BLaER1 treated with 17β-estradiol and CSF1 and Interleukin-3, amounts not matched to agents 10 nM and 100 nM (cell line): ENCODE data around the gene KRT40.

Source experiments
- H3K27ac ChIP-seq, 11 experiments: shearing (Covaris generic); formaldehyde crosslinking; 2 replicates each; pipeline ENCODE4 v1.8.1; 2022
- H3K27me3 ChIP-seq, 11 experiments: shearing (Covaris generic); formaldehyde crosslinking; 2 replicates each; pipeline ENCODE4 v1.8.1; 2022
- H3K36me3 ChIP-seq, 11 experiments: shearing (Covaris generic); formaldehyde crosslinking; 2 replicates each; pipeline ENCODE4 v1.8.1; 2022
- H3K4me1 ChIP-seq, 10 experiments: shearing (Covaris generic); formaldehyde crosslinking; 2 replicates each; pipeline ENCODE4 v1.8.1; 2022
- H3K4me2 ChIP-seq, 11 experiments: shearing (Covaris generic); formaldehyde crosslinking; 2 replicates each; pipeline ENCODE4 v1.8.1; 2022
- H3K4me3 ChIP-seq, 10 experiments: shearing (Covaris generic); formaldehyde crosslinking; 2 replicates each; pipeline ENCODE4 v1.8.1; 2022
- H3K9ac ChIP-seq, 11 experiments: shearing (Covaris generic); formaldehyde crosslinking; 2 replicates each; pipeline ENCODE4 v1.8.1; 2022
- H3K9me3 ChIP-seq, 11 experiments: shearing (Covaris generic); formaldehyde crosslinking; replicated peaks in 1 of 11; 2 replicates each; pipeline ENCODE4 v1.8.1; 2022
- H4K20me1 ChIP-seq, 11 experiments: shearing (Covaris generic); formaldehyde crosslinking; 2 replicates each; pipeline ENCODE4 v1.8.1; 2022
- Cebpa-rat ChIP-seq, 11 experiments: shearing (Covaris generic); IDR thresholded peaks; 2 replicates each; pipeline ENCODE4 v1.8.1; 2022

KRT40 gene

DNA sequence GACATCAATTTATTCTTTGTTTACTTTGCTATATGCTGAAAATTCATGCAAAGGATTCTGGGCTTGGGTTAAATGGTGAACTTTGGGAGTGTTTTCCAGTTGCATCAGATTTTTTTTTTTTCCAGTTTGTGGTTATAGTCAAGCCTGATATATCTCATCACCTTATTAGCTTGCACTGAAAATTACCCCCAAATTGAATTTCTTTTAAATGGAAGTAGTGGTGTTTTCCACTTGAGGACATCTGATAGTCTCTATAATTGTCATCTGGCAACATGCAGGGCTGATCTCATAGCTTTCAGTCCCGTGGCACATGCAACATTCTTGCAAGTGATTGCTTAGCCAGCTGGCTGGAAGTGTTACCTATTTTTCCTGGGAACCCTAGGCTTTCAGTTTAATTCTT lies 29.5 kb upstream of the KRT40 start:
- no peaks in the 10 kb centered on the region for H3K9me3 ChIP-seq
- H3K4me2 ChIP-seq = no peak overlapping the region
- no peaks in the 10 kb centered on the region for H3K36me3 ChIP-seq
- no peak overlapping the region for H3K4me3 ChIP-seq
- H3K27me3 ChIP-seq = no peaks in the 10 kb centered on the region
- H3K27ac ChIP-seq = no peak overlapping the region
- no peaks in the 10 kb centered on the region for H4K20me1 ChIP-seq
- no peak for TF ChIP-seq Cebpa-rat (IDR thresholded peaks at IDR 0.05)
- H3K4me1 ChIP-seq = no peaks in the 10 kb centered on the region
- no peak overlapping the region for H3K9ac ChIP-seq

DNA sequence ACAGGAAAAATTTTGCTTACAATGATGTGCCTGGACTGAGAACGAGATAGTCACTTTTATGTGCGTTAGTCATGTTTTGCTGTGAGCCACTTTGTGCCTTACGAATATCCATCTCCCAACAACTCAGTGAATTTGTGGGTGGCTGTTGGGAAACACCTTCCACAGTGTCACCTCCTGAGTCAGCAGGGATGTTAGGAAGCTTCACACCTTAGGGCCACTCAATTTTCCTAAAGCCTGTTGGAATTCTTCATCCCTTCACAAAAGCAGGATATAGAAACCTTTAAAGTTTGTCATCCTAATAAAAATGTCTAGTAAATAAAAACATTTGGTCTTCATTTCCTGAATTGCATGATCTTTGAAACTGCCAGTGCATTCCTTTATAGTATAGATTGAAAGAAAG lies 29.1 kb upstream of the KRT40 start:
- TF ChIP-seq Cebpa-rat (IDR thresholded peaks at IDR 0.05) = no peak
- Histone ChIP-seq H3K27ac (no peak overlapping the region), H3K9me3 (no peaks in the 10 kb centered on the region), H3K4me1 (no peaks in the 10 kb centered on the region), H3K27me3 (no peaks in the 10 kb centered on the region), H4K20me1 (no peaks in the 10 kb centered on the region), H3K4me3 (no peak overlapping the region), H3K4me2 (no peak overlapping the region), H3K36me3 (no peaks in the 10 kb centered on the region), H3K9ac (no peak overlapping the region)

DNA sequence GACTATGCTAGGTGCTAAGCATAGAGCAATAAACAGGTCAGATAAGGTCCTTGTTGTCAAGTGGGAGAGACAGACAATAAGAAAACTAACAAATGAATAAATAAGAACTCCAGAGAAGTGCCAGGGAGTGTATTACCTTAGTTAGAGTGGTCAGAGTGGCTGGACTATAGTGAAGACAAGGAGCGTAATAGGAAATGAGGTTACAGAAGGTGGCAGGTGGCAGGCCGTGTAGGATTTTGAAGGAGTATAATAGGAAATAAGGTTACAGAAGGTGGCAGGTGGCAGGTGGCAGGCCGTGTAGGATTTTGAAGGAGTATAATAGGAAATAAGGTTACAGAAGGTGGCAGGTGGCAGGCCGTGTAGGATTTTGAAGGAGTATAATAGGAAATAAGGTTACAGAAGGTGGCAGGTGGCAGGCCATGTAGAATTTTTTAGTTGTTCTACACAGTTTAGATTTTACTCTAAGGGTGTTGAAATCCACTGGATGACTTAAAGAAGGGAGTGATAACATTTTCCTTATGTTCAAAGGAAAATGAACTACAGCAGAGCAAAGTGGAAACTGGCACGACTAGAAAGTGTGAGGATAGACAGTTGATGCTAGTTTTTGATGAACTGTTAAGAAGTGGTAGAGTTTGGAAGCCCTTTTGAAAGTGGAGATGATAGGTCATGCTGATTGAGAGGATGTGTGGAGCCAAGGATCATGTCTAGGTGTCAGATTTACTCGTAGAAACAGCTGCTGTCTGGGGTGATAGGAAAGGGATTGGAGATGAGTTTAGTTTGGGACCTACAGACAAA lies 28.4 kb upstream of the KRT40 start:
- no peak for TF ChIP-seq Cebpa-rat (IDR thresholded peaks at IDR 0.05)
- Histone ChIP-seq H3K4me1 (no peaks in the 10 kb centered on the region), H3K4me2 (no peak overlapping the region), H4K20me1 (no peaks in the 10 kb centered on the region), H3K27ac (no peak overlapping the region), H3K4me3 (no peak overlapping the region), H3K27me3 (no peaks in the 10 kb centered on the region), H3K36me3 (no peaks in the 10 kb centered on the region), H3K9ac (no peak overlapping the region), H3K9me3 (no peaks in the 10 kb centered on the region)

DNA sequence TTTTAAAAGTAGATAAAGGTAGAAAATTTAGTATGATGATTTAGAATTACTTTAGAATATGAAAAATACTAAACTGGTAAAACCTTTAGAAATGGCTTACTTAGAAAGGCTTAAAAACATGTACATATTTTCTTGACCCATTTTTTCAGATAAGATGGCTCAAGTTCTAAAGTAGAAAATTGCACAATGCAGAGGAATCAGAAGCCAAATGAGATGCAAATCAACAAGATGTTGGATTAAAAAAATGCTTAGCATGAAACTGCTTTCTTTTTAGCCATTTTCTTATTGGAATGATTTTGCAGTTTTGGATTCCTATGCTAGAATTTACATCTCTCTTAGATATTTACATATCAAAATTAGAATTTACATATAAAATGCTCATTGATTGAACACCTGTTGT lies 26.3 kb upstream of the KRT40 start:
- Histone ChIP-seq H3K4me3 (no peak overlapping the region), H3K27me3 (no peaks in the 10 kb centered on the region), H3K27ac (no peak overlapping the region), H3K9ac (no peak overlapping the region), H4K20me1 (no peaks in the 10 kb centered on the region), H3K4me2 (no peak overlapping the region), H3K9me3 (no peaks in the 10 kb centered on the region), H3K4me1 (no peaks in the 10 kb centered on the region), H3K36me3 (no peaks in the 10 kb centered on the region)
- no peak for TF ChIP-seq Cebpa-rat (IDR thresholded peaks at IDR 0.05)

DNA sequence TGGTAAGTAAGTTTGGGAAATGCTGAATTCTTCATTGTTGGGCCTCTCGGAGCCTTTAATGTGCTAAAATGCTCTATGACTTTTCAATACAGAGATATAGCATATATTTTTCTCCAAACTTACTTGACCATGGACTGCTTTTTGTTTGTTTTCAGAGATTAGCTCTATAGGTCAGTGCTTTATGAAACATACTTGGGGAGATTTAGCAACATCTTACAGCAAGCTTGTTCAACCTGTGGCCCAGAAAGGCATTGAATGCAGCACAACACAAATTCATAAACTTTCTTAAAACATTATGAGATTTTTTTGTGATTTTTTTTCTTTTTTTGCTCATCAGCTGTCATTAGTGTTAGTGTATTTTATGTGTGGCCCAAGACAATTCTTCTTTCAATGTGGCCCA lies 25.8 kb upstream of the KRT40 start:
- H3K4me3 ChIP-seq = no peak overlapping the region
- H4K20me1 ChIP-seq = no peaks in the 10 kb centered on the region
- no peaks in the 10 kb centered on the region for H3K27me3 ChIP-seq
- no peak for TF ChIP-seq Cebpa-rat (IDR thresholded peaks at IDR 0.05)
- no peak overlapping the region for H3K27ac ChIP-seq
- no peaks in the 10 kb centered on the region for H3K9me3 ChIP-seq
- H3K9ac ChIP-seq = no peak overlapping the region
- H3K4me1 ChIP-seq = no peaks in the 10 kb centered on the region
- no peaks in the 10 kb centered on the region for H3K36me3 ChIP-seq
- no peak overlapping the region for H3K4me2 ChIP-seq

DNA sequence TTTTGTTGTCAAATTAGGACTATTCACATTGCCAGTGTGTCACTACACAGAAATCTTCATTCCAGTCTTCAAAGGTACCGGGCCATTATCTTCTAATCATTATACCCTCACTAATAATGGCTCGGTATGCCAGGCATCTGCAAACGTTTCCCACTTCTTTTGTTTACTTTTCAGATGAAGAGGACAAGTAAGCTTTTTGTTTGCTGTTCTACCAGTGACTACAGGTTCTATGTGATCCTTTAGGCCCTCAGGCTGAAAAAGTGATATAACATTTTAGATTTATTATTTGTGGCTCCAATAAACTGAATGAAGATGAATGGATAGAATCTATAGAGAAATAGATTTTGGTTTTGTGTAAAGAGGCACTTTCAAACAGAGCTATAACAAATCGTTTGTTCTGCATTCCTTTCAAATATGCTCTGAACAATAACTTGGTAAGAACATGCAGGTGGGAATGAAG lies 25.2 kb upstream of the KRT40 start:
- Histone ChIP-seq H3K27me3 (no peaks in the 10 kb centered on the region), H3K9ac (no peak overlapping the region), H3K27ac (no peak overlapping the region), H3K4me1 (no peaks in the 10 kb centered on the region), H4K20me1 (no peaks in the 10 kb centered on the region), H3K4me3 (no peak overlapping the region), H3K9me3 (no peaks in the 10 kb centered on the region), H3K36me3 (no peaks in the 10 kb centered on the region), H3K4me2 (no peak overlapping the region)
- no peak for TF ChIP-seq Cebpa-rat (IDR thresholded peaks at IDR 0.05)

DNA sequence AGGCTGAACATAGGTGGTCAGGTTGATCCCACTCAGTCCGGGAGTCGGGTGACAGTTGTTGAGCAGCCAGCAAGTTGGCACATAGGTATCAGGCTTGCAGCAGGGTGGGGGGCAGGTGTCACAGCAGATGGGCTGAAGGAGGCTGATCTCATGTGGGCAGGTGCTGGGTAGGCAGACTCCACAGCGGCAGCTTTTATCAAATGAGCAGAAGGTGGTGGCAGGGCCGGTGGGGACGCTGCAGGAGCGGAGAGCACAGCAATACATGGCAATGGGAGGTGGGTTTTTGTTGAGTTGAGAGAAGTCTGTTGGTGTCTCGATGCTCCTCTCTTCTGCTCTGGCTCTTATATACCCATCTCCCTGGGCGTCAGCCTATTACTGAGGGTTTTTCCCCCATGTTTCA lies 24.7 kb upstream of the KRT40 start, which contains the start of gene KRTAP3-1:
Gene KRTAP3-1 (minus strand): TSS at position 318 of the 400 bp plus-strand sequence. CDS start 54 bp downstream, at position 264.
- H3K4me1 ChIP-seq = no peaks in the 10 kb centered on the region
- no peak for TF ChIP-seq Cebpa-rat (IDR thresholded peaks at IDR 0.05)

DNA sequence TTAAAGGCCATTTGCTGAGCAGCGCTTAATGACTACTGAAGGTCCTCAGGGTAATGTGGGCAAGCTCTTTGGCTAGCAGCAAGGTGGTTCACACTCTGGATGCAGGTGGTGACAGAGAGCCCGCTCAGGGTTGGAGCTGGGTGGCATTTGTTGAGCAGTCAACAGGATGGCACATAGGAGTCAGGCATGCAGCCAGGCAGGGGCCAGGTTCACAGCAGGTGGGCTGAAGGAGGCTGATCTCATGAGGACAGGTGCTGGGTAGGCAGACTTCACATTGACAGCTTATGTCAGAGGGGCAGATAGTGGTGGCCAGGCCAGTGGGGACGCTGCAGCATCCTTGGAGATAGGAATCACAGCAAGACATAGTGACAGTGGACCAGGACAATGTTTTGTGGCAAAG lies 20.3 kb upstream of the KRT40 start:
- Histone ChIP-seq H3K4me1 (no peaks in the 10 kb centered on the region), H3K36me3 (no peaks in the 10 kb centered on the region), H3K9ac (no peak overlapping the region), H3K4me3 (no peak overlapping the region), H3K9me3 (0 out of 22 replicates have a peak, but pooled peaks cover 0 to 9% (median 0%) of the 10 kb centered on the region in 11 experiments), H3K27ac (no peak overlapping the region), H4K20me1 (no peaks in the 10 kb centered on the region), H3K27me3 (no peaks in the 10 kb centered on the region), H3K4me2 (no peak overlapping the region)
- TF ChIP-seq Cebpa-rat (IDR thresholded peaks at IDR 0.05) = no peak

More for the DNA sequence above, 24.7 kb upstream of the KRT40 start, which contains the start of gene KRTAP3-1:
- H3K4me3 ChIP-seq = no peak within 1 kb of the TSS
- H3K9me3 ChIP-seq = no peaks in the 10 kb centered on the region
- H3K9ac ChIP-seq = no peak within 1 kb of the TSS
- H3K4me2 ChIP-seq = no peak within 1 kb of the TSS
- H4K20me1 ChIP-seq = no peaks in the 10 kb centered on the region
- H3K36me3 ChIP-seq = no peaks in the 10 kb centered on the region
- no peak within 1 kb of the TSS for H3K27ac ChIP-seq
- H3K27me3 ChIP-seq = no peaks in the 10 kb centered on the region

DNA sequence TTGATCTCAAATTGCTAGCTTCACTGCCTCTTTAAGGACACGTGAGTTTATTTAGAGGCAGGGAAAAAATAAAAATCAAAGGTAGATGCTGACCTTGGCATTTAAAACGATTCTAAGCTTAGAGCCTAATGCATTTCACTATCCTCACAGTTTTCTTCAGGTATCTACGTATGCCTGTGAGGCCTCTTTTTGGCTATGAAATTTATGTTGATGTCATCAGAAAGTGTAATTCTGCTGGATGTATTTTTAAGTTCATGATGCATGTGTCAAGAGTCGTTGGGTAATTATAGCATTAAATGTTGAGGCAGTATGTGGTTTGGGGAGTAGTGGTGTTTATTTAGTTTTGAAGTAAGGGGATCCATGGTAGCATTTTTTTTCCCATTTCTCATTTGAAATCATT lies 19.8 kb upstream of the KRT40 start:
- Histone ChIP-seq H3K9ac (no peak overlapping the region), H3K36me3 (no peaks in the 10 kb centered on the region), H3K4me2 (no peak overlapping the region), H4K20me1 (no peaks in the 10 kb centered on the region), H3K27me3 (no peaks in the 10 kb centered on the region), H3K4me3 (no peak overlapping the region), H3K27ac (no peak overlapping the region), H3K9me3 (0 out of 22 replicates have a peak, but pooled peaks cover 0 to 9% (median 0%) of the 10 kb centered on the region in 11 experiments), H3K4me1 (no peaks in the 10 kb centered on the region)
- no peak for TF ChIP-seq Cebpa-rat (IDR thresholded peaks at IDR 0.05)

DNA sequence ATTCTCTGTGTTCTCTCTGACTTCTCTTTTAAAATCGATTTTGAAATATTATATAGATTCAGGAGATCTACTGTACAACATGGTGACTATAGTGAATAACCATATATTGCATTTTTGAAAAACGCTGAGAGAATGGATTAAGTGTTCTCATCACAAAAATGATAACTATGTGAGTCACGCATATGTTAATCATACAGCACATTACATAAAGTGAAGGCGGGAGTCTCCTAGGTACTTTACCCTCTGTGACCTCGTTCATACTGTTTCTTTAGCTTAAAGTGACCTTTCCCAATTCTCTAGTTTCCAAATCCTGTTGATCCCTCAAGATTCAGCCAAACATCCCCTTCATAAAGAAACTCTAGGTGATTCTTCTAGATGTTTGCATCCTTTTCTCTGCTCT lies 18.7 kb upstream of the KRT40 start:
- Histone ChIP-seq H4K20me1 (no peaks in the 10 kb centered on the region), H3K27me3 (no peaks in the 10 kb centered on the region), H3K9ac (no peak overlapping the region), H3K4me3 (no peak overlapping the region), H3K36me3 (no peaks in the 10 kb centered on the region), H3K4me2 (no peak overlapping the region), H3K27ac (no peak overlapping the region), H3K9me3 (0 out of 22 replicates have a peak, but pooled peaks cover 0 to 9% (median 0%) of the 10 kb centered on the region in 11 experiments), H3K4me1 (no peaks in the 10 kb centered on the region)
- no peak for TF ChIP-seq Cebpa-rat (IDR thresholded peaks at IDR 0.05)
